GM21447 (cell line): ENCODE data around the gene GREM2.

Experiments
- ATAC-seq: cut with Tn5 transposase; IDR thresholded peaks from one replicate; pipeline ENCODE4 v1.9.1; 2021; ENCODE audit not compliant: unreplicated experiment

GREM2 gene

GRCh38 chr1:240611619-240612480 is at the start of gene GREM2:
Gene GREM2, minus strand, starts transcription at chr1:240612155. Its CDS starts 118,680 bp downstream, at chr1:240493475.
- peak; percentile 70 for ATAC-seq

- ATAC-seq: no peak
Observed at GRCh38 chr1:240658312-240658960, 46.5 kb upstream of the GREM2 start.

GRCh38 chr1:240656531-240656930 is 44.6 kb upstream of the GREM2 start:
- no peak for ATAC-seq

- no peak for ATAC-seq
Observed at GRCh38 chr1:240652961-240653409, 41.0 kb upstream of the GREM2 start.

GRCh38 chr1:240652549-240652948 is 40.6 kb upstream of the GREM2 start:
- ATAC-seq: no peak

- no peak for ATAC-seq
Observed at GRCh38 chr1:240650877-240651276, 38.9 kb upstream of the GREM2 start.

GRCh38 chr1:240649733-240650721 is 38.1 kb upstream of the GREM2 start:
- no peak for ATAC-seq

- no peak for ATAC-seq
Observed at GRCh38 chr1:240646571-240647240, 34.8 kb upstream of the GREM2 start.

GRCh38 chr1:240644732-240645131 is 32.8 kb upstream of the GREM2 start:
- no peak for ATAC-seq

- ATAC-seq: no peak
Observed at GRCh38 chr1:240635466-240636256, 23.7 kb upstream of the GREM2 start.

- no peak for ATAC-seq
Observed at GRCh38 chr1:240630409-240630808, 18.5 kb upstream of the GREM2 start.

GRCh38 chr1:240621249-240621648 is 9.3 kb upstream of the GREM2 start:
- no peak for ATAC-seq

- no peak for ATAC-seq
Observed at GRCh38 chr1:240619906-240620621, 8.1 kb upstream of the GREM2 start.

GRCh38 chr1:240619357-240619756 is 7.4 kb upstream of the GREM2 start:
- ATAC-seq: no peak

GRCh38 chr1:240618946-240619345 is 7.0 kb upstream of the GREM2 start:
- ATAC-seq: no peak

- ATAC-seq: no peak
Observed at GRCh38 chr1:240616018-240616417, 4.1 kb upstream of the GREM2 start.

- ATAC-seq: no peak
Observed at GRCh38 chr1:240613356-240614142, 1.6 kb upstream of the GREM2 start.

- no peak for ATAC-seq
Observed at GRCh38 chr1:240612811-240613210, 856 bp upstream of the GREM2 start.
